K562 treated with DMSO at 1 percent for 24 hours (cell line): Measurements from ENCODE around the gene MRPS7. TPM values are rescaled to one million over a fixed set of nuclear protein-coding genes. Genes with fewer than 3 reads are reported as not detected.

Experiments
- total RNA-seq: library from RNA; unstranded; fragments of 300-600 nt; gene quantifications from 2 replicates; pipeline ENCODE4 v1.2.3, GENCODE V29; 2022; ENCODE audit warnings: low read depth; ENCODE audit not compliant: insufficient read depth

The MRPS7 gene
- total RNA-seq: 59.7 and 63.6 TPM in 2 replicates

DNA sequence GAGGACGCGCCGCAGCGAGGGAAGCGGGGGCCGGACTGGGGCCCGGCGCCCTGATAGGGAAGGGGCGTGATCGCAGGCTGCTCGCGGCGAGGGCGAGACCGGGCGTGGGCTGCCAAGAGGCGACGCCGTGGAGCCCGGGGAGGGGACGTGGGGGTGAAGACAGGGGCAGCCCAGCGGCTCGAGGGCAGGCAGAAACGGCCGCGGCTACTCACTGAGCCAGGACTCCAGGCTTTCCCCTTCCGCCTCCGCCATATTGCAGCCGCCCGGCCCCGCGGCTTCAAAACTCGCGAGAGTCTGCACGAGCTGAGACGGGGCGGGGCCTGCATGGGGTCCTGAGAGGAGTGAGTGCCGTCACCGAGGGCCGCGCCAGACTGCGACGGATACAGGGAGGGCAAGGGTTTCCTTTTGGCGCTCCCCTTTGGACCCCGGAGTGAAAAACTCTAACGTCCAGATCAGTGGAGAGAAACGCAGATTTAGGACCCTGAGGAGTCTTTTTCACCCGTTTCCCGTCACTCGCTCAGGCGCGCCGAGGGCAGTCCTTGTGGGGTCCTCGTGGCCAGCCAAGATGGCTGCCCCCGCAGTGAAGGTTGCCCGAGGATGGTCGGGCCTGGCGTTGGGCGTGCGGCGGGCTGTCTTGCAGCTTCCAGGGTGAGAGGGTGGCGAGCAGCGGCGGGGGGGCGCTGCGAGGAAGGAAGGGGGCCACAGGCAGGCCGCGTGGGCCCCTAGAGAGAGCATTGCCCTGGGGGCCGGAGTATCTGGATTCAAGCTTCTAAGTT, at the start of gene MRPS7, which contains the start of gene GGA3:
TSS of gene MRPS7 (plus strand) at position 544 of the 776 bp plus-strand sequence. CDS start at position 566, 22 bp downstream.
TSS of gene GGA3 (minus strand) at position 271 of the 776 bp plus-strand sequence. CDS start at position 252, 19 bp downstream.

DNA sequence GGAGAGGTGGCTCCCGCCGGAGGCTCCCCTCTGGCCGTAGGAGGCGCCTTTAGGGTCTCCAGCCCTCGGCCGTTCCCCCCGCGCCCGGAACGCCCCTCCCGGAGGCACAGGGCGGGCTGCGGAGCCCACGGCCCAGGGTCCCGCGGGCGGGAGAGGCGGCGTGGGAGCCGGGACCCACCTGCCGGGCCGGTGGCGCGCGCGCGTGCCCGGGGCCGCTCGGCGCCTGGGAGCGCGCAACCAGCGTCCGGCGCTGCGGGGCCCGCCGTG, 9.2 kb downstream of the MRPS7 start, which contains the start of gene MIF4GD:
TSS of gene MIF4GD (minus strand) at position 266 of the 267 bp plus-strand sequence. CDS start 1,036 bp downstream, outside the sequence.

DNA sequence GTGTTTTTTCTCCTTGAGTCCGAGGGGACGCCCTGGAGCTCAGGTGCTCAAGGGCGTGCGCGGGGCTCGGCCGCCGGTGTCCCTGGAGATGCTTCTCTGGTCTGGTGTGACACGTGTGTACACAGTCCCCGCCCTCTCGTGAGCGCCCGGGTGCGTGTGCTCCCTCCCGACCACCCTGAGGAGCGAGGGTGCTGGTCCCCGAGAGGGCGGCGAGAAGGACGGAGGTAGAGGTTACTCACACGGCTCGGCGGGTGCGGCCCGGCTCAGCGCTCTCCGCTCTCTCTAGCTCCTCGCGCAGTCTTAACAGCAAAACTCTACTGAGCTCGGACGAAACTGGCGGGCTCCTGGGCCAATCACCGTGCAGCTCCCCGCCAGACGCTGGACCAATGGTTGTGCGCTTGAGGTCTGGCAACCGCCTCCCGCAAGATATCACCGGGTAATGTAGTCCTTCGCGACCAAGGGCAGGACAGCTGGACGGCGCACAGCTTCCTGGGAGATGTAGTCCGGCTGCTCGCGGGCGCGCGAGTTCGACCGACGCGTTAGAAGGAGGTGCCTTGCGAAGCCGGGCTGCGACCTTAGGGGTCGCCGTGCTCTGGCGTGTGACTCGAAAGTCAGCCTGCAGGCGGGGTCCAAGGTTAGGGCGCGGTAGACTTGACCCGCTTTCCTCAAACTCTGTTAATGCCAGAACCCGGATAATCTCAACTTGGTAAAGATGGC, 27.6 kb downstream of the MRPS7 start, which contains the start of gene SLC25A19:
TSS of gene SLC25A19 (minus strand) at position 319 of the 717 bp plus-strand sequence. CDS start 2,669 bp downstream, outside the sequence.

Other genes with a start within 250 kb of the MRPS7 start
- 55.0 and 55.8 TPM in 2 replicates for gene MRPL58, start 249.2 kb upstream of the MRPS7 start, total RNA-seq
- gene ATP5PD, start 214.9 kb upstream of the MRPS7 start, total RNA-seq: 387 and 416 TPM in 2 replicates
- 32.1 and 32.5 TPM in 2 replicates for gene KCTD2, start 214.7 kb upstream of the MRPS7 start, total RNA-seq
- gene SLC16A5, start 173.9 kb upstream of the MRPS7 start, total RNA-seq: 6.4 and 8.4 TPM in 2 replicates
- gene ARMC7, start 151.9 kb upstream of the MRPS7 start, total RNA-seq: 36.2 and 36.6 TPM in 2 replicates
- 61.6 and 76.3 TPM in 2 replicates for gene NT5C, start 130.1 kb upstream of the MRPS7 start, total RNA-seq
- gene JPT1, start 107.4 kb upstream of the MRPS7 start, total RNA-seq: 151 and 160 TPM in 2 replicates
- 115 and 125 TPM in 2 replicates for gene SUMO2, start 78.9 kb upstream of the MRPS7 start, total RNA-seq
- gene NUP85, start 56.2 kb upstream of the MRPS7 start, total RNA-seq: 63.7 and 66.0 TPM in 2 replicates
- gene GGA3, start 273 bp upstream of the MRPS7 start, total RNA-seq: 57.3 and 61.5 TPM in 2 replicates
- 60.9 and 72.8 TPM in 2 replicates for gene MIF4GD, start 9.4 kb downstream of the MRPS7 start, total RNA-seq
- gene SLC25A19, start 27.6 kb downstream of the MRPS7 start, total RNA-seq: 28.8 and 29.6 TPM in 2 replicates
- gene GRB2, start 143.8 kb downstream of the MRPS7 start, total RNA-seq: 105 and 109 TPM in 2 replicates
- 46.2 and 54.0 TPM in 2 replicates for gene TMEM94, start 194.8 kb downstream of the MRPS7 start, total RNA-seq